ENCODE data around the gene TIMM50. TPM values are rescaled to one million over a fixed set of nuclear protein-coding genes. Genes with fewer than 3 reads are reported as not detected.

TIMM50 gene
- total and polyA plus RNA-seq, 2 of the 13 experiments (the other 11 are each of a cell fraction or from before 2014, with no cell fraction given), result 91.1 to 92.5 TPM

GRCh38 chr19:39480337-39481228, at the start of gene TIMM50 (continued):
- TF ChIP-seq GATAD1 (CRISPR knock-in tag; IDR thresholded peaks at IDR 0.05) (peak; percentile 97), RNF219 (CRISPR knock-in tag; IDR thresholded peaks at IDR 0.05) (no peak), ADNP (CRISPR knock-in tag; IDR thresholded peaks at IDR 0.05) (no peak), NR3C1 (CRISPR knock-in tag; IDR thresholded peaks at IDR 0.05) (no peak), PCBP2 (optimal IDR thresholded peaks at IDR 0.05; ENCODE audit: low read depth, low read length, poor library complexity, severe bottlenecking) (no peak), ZNF101 (CRISPR knock-in tag; IDR thresholded peaks at IDR 0.05; ENCODE audit: borderline replicate concordance, low read depth) (no peak), ZKSCAN1 (IDR thresholded peaks at IDR 0.05; ENCODE audit: low read length) (no peak), ZNF766 (CRISPR knock-in tag; IDR thresholded peaks at IDR 0.05; ENCODE audit: borderline replicate concordance) (peak; percentile 28; the same call in 1 of the 2 replicates), SNRNP70 (IDR thresholded peaks at IDR 0.05; ENCODE audit: low read depth, low read length) (no peak), NR0B2 (CRISPR knock-in tag; IDR thresholded peaks at IDR 0.05) (no peak), ZNF7 (CRISPR knock-in tag; IDR thresholded peaks at IDR 0.05) (no peak), KLF12 (CRISPR knock-in tag; IDR thresholded peaks at IDR 0.05; ENCODE audit: borderline replicate concordance) (peak; percentile 72; the same call in 1 of the 2 replicates), ZNF597 (CRISPR knock-in tag; IDR thresholded peaks at IDR 0.05) (no peak), THAP8 (CRISPR knock-in tag; IDR thresholded peaks at IDR 0.05; ENCODE audit: borderline replicate concordance) (no peak), TRIM22 (IDR thresholded peaks at IDR 0.05) (no peak), ZNF503 (CRISPR knock-in tag; IDR thresholded peaks at IDR 0.05) (no peak), CERS6 (CRISPR knock-in tag; IDR thresholded peaks at IDR 0.05) (no peak), ATAD3A (CRISPR knock-in tag; IDR thresholded peaks at IDR 0.05) (no peak; the same call in 1 of the 2 replicates), ZNF572 (CRISPR knock-in tag; IDR thresholded peaks at IDR 0.05) (no peak), ZNF709 (CRISPR knock-in tag; IDR thresholded peaks at IDR 0.05) (peak; percentile 52; the same call in 1 of the 2 replicates)

Measured in HepG2 (cell line).